ENCODE measurements around the gene AKAP5. TPM values are rescaled to one million over a fixed set of nuclear protein-coding genes. Genes with fewer than 3 reads are reported as not detected.

AKAP5 gene, protein sequence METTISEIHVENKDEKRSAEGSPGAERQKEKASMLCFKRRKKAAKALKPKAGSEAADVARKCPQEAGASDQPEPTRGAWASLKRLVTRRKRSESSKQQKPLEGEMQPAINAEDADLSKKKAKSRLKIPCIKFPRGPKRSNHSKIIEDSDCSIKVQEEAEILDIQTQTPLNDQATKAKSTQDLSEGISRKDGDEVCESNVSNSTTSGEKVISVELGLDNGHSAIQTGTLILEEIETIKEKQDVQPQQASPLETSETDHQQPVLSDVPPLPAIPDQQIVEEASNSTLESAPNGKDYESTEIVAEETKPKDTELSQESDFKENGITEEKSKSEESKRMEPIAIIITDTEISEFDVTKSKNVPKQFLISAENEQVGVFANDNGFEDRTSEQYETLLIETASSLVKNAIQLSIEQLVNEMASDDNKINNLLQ
- 0.07 and 0.34 TPM in 2 replicates for total RNA-seq

DNA sequence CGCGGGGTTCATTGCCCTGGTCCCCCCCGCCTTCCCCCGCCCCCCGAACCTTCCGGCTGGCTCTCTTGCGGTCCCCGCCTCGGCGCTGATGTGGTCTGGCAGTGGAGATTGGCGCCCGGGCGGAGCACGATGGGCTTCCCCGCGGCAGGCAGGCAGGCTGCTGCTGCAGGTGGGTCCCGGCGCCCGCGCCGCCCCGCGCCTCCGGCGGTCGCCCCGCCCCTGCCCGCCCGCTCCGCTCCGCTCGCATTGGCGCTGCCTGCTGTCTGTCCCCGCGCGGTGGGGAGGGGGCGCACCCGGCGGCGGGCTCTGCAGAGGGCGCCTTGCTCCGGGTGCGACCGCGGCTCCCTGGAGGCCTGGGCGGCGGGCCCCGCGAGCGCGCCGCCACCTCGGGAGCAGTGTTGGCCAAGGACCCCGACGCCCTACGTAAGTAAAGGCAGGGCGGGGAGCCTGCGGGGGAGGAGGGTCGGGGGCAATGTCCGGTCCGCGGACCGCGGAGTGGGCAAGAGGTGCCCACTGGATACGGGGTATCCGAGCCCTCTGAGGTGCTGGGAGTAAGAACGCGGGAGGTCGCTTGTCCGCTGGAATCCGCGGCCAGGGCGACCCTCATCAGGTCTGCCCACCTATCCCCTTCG lies at the start of gene AKAP5:
Gene AKAP5 (plus strand): TSS at position 309 of the 632 bp plus-strand sequence. CDS start 2,896 bp downstream, outside the sequence.

GRCh38 chr14:64503434-64504309 lies 38.4 kb downstream of the AKAP5 start, which contains the start of gene ZBTB25:
ZBTB25 (minus strand) TSS chr14:64503838; CDS start chr14:64490533, 13,305 bp downstream.

DNA sequence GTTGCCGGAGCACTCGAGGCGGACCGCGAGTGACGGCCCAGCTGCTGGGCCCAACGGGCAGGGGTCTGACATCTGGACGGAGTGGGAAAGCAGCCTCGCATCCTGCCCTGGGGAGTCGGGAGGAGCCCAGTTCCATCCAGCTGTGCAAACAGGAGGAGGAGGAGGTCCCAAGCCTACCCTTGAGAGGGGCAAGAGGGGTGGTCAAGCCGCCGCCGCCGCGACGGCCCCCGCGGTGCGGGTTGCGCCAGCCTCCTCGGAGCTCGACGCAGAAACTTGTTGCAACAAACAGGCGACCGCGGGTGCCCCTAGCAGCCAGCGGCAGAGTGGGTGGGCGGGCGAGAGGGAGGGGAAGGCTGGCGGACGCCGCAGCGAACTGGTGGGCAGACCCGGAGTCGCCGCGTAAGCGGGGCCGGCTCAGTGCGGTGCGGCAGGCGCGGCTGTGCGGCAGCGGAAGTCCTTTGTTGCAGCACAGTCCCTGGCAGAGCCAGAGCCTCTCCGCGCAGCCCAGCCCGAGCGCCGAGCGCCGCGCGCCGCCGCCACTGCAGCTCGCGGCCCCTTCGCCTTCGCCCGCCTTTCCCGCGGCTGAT lies 39.1 kb downstream of the AKAP5 start, which contains the start of gene ZBTB1:
Gene ZBTB1 (plus strand): TSS at position 461 of the 587 bp plus-strand sequence. CDS start 16,735 bp downstream, outside the sequence.

Other genes starting within 250 kb of the AKAP5 start
- 0.27 and 0.69 TPM in 2 replicates for gene ESR2, start 171.1 kb upstream of the AKAP5 start, total RNA-seq
- gene MTHFD1, start 77.1 kb upstream of the AKAP5 start, total RNA-seq = 69.9 and 85.5 TPM in 2 replicates
- gene ZBTB25, start 38.3 kb downstream of the AKAP5 start, total RNA-seq = 2.3 and 2.7 TPM in 2 replicates
- 16.9 and 17.6 TPM in 2 replicates for gene ZBTB1, start 39.3 kb downstream of the AKAP5 start, total RNA-seq
- 2.2 and 3.6 TPM in 2 replicates for gene HSPA2, start 75.2 kb downstream of the AKAP5 start, total RNA-seq
- 0.39 TPM in 1 of 2 replicates, not detected in the other for gene PPP1R36, start 84.5 kb downstream of the AKAP5 start, total RNA-seq
- 0.79 and 1.5 TPM in 2 replicates for gene PLEKHG3, start 238.9 kb downstream of the AKAP5 start, total RNA-seq